GM19467 (cell line): ENCODE measurements around the gene GDI1.
"Not testable (repeated sequence)": the region's sequence is repeated elsewhere in the genome, so short reads cannot be mapped to it uniquely, and the experiment has no call there.

ENCODE experiments used
- ATAC-seq: cut with Tn5 transposase; IDR thresholded peaks from one replicate; pipeline ENCODE4 v1.9.1; 2021; ENCODE audit warnings: mild to moderate bottlenecking, moderate library complexity; ENCODE audit not compliant: unreplicated experiment

Gene GDI1

GRCh38 chrX:154436983-154437752 lies at the start of gene GDI1:
TSS of gene GDI1 (plus strand) at chrX:154437154. CDS start at chrX:154437255, 101 bp downstream.
- ATAC-seq, result no peak

GRCh38 chrX:154388094-154388493 lies 48.9 kb upstream of the GDI1 start:
- not testable (repeated sequence) for ATAC-seq

GRCh38 chrX:154388649-154389048 lies 48.3 kb upstream of the GDI1 start:
- ATAC-seq, result not testable (repeated sequence)

GRCh38 chrX:154389812-154390747 lies 46.9 kb upstream of the GDI1 start:
- peak; percentile 69 for ATAC-seq

- ATAC-seq, result not testable (repeated sequence)
Measured at GRCh38 chrX:154396363-154396762, 40.6 kb upstream of the GDI1 start.

- ATAC-seq, result peak; percentile 36
Measured at GRCh38 chrX:154396973-154397887, 39.7 kb upstream of the GDI1 start.

- peak; percentile 70 for ATAC-seq
Measured at GRCh38 chrX:154397888-154398667, 38.9 kb upstream of the GDI1 start, which contains the start of gene RPL10. TSS of gene RPL10 (plus strand) at chrX:154398377. CDS start at chrX:154398520, 143 bp downstream.

- ATAC-seq, result no peak
Measured at GRCh38 chrX:154398668-154399526, 38.1 kb upstream of the GDI1 start.

- no peak for ATAC-seq
Measured at GRCh38 chrX:154399527-154400368, 37.2 kb upstream of the GDI1 start.

GRCh38 chrX:154400369-154400817 lies 36.6 kb upstream of the GDI1 start:
- not testable (repeated sequence) for ATAC-seq

- no peak for ATAC-seq
Measured at GRCh38 chrX:154401045-154401799, 35.7 kb upstream of the GDI1 start.

- no peak for ATAC-seq
Measured at GRCh38 chrX:154401918-154402621, 34.9 kb upstream of the GDI1 start.

- ATAC-seq, result no peak
Measured at GRCh38 chrX:154402622-154403127, 34.3 kb upstream of the GDI1 start.

GRCh38 chrX:154403192-154403591 lies 33.8 kb upstream of the GDI1 start:
- ATAC-seq, result no peak

GRCh38 chrX:154403858-154404257 lies 33.1 kb upstream of the GDI1 start:
- no peak for ATAC-seq

- ATAC-seq, result no peak
Measured at GRCh38 chrX:154404625-154405192, 32.2 kb upstream of the GDI1 start.
